Loucy (cell line): ENCODE measurements around the gene F2RL3.
A peak's percentile ranks its signal among the peaks of the same experiment; 100 is the strongest.

Experiments
- H2AFZ ChIP-seq: fragments of 200-600 bp; sonication (generic); 2 replicates; pipeline ENCODE4 v1.6.0; 2016; ENCODE audit warnings: antibody characterized with exemption, mild to moderate bottlenecking, low read length, moderate library complexity
- H3F3A ChIP-seq: fragments of 200-600 bp; 2 replicates; pipeline ENCODE4 v1.6.0; 2016; ENCODE audit warnings: antibody characterized with exemption, low read depth, mild to moderate bottlenecking
- H3K27me3 ChIP-seq: fragments of 200-600 bp; sonication (generic); 2 replicates; pipeline ENCODE4 v1.6.1; 2014; ENCODE audit warnings: low read length, mild to moderate bottlenecking; ENCODE audit not compliant: insufficient read depth, poor library complexity, severe bottlenecking
- H3K36me3 ChIP-seq: fragments of 200-600 bp; sonication (generic); 2 replicates; pipeline ENCODE4 v1.6.1; 2016; ENCODE audit warnings: low read length; ENCODE audit not compliant: insufficient read depth
- H3K4me1 ChIP-seq: fragments of 200-600 bp; sonication (generic); 2 replicates; pipeline ENCODE4 v1.5.1; 2014; ENCODE audit warnings: low read length, mild to moderate bottlenecking; ENCODE audit not compliant: insufficient read depth, poor library complexity, severe bottlenecking
- H3K4me2 ChIP-seq: fragments of 200-600 bp; sonication (generic); 2 replicates; pipeline ENCODE4 v1.6.0; 2014; ENCODE audit warnings: antibody characterized with exemption, low read length, low read depth, mild to moderate bottlenecking; ENCODE audit not compliant: poor library complexity, severe bottlenecking
- H3K4me3 ChIP-seq: fragments of 200-600 bp; sonication (generic); 2 replicates; pipeline ENCODE4 v1.5.1; 2014; ENCODE audit warnings: low read length, mild to moderate bottlenecking, mixed read lengths; ENCODE audit not compliant: poor library complexity, severe bottlenecking
- H3K79me2 ChIP-seq: fragments of 200-600 bp; sonication (generic); 2 replicates; pipeline ENCODE4 v1.6.1; 2014; ENCODE audit warnings: low read length; ENCODE audit not compliant: insufficient read depth
- H3K9ac ChIP-seq: fragments of 200-600 bp; sonication (generic); 2 replicates; pipeline ENCODE4 v1.6.0; 2014; ENCODE audit warnings: mild to moderate bottlenecking, low read depth, low read length, moderate library complexity; ENCODE audit not compliant: poor library complexity, severe bottlenecking
- H3K9me2 ChIP-seq: fragments of 200-600 bp; sonication (generic); replicated peaks from 2 replicates; pipeline ENCODE4 v1.6.1; 2016; ENCODE audit warnings: low read depth, low read length, mixed read lengths
- H3K9me3 ChIP-seq: fragments of 200-600 bp; sonication (generic); 2 replicates; pipeline ENCODE4 v1.6.1; 2014; ENCODE audit warnings: mild to moderate bottlenecking, antibody characterized with exemption, low read length, low read depth; ENCODE audit not compliant: insufficient read depth
- H4K20me1 ChIP-seq: fragments of 200-600 bp; sonication (generic); 2 replicates; pipeline ENCODE4 v1.6.0; 2014; ENCODE audit warnings: antibody characterized with exemption, low read length, mild to moderate bottlenecking; ENCODE audit not compliant: insufficient read depth, poor library complexity, severe bottlenecking
- CTCF ChIP-seq: fragments of 200-600 bp; sonication (generic); conservative IDR thresholded peaks from 2 replicates; pipeline ENCODE4 v1.5.1; 2014; ENCODE audit warnings: mild to moderate bottlenecking, antibody characterized with exemption, low read length
- EZH2phosphoT487 ChIP-seq: fragments of 200-600 bp; IDR thresholded peaks from 2 replicates; pipeline ENCODE4 v1.6.1; 2018; ENCODE audit warnings: antibody characterized with exemption, mild to moderate bottlenecking, moderate library complexity, borderline replicate concordance

F2RL3 gene

DNA sequence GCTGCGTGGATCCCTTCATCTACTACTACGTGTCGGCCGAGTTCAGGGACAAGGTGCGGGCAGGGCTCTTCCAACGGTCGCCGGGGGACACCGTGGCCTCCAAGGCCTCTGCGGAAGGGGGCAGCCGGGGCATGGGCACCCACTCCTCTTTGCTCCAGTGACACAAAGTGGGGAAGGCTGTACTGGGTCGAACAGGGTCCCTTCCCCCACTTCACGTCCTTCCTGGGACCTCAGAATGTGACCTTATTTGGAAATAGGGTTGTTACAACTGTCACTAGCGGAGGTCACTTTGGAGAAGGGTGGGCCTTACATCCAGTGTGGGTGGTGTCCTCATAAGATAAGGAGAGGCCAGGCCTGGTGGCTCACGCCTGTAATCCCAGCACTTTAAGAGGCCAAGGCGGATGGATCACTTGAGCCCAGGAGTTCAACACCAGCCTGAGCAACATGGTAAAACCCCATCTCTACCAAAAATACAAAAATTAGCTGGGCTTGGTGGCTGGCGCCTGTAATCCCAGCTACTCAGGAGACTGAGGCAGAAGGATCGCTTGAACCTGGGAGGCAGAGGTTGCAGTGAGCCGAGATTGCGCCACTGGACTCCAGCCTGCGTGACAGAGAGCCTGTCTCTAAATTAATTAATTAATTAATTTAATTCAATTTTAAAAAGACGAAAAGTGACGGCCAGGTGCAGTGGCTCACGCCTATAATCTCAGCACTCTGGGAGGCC is 1.8 kb downstream of the F2RL3 start:
- Histone ChIP-seq H3K9me2 (no peaks in the 10 kb centered on the region), H3K27me3 (no peaks in the 10 kb centered on the region), H3K9me3 (no peaks in the 10 kb centered on the region), H3K36me3 (no peaks in the 10 kb centered on the region), H3K4me3 (peak overlapping the region; percentile 53), H3K4me1 (peaks cover 66% of the 10 kb centered on the region), H3K9ac (no peak overlapping the region), H3F3A (no peaks in the 10 kb centered on the region), H2AFZ (no peak overlapping the region), H4K20me1 (no peaks in the 10 kb centered on the region), H3K4me2 (peak overlapping the region; percentile 78), H3K79me2 (peaks cover 22% of the 10 kb centered on the region; the same call in 1 of the 2 replicates)
- no peak for TF ChIP-seq EZH2phosphoT487
- no peak for TF ChIP-seq CTCF

GRCh38 chr19:16891696-16892382 is 3.0 kb downstream of the F2RL3 start:
- Histone ChIP-seq H3K36me3 (no peaks in the 10 kb centered on the region), H2AFZ (no peak overlapping the region), H3K9ac (peak overlapping the region; percentile 61), H3K27me3 (no peaks in the 10 kb centered on the region), H3K4me2 (peak overlapping the region; percentile 56), H3K9me2 (no peaks in the 10 kb centered on the region), H3K79me2 (peaks cover 22% of the 10 kb centered on the region; the same call in 1 of the 2 replicates), H3F3A (no peaks in the 10 kb centered on the region), H4K20me1 (no peaks in the 10 kb centered on the region), H3K4me1 (peaks cover 66% of the 10 kb centered on the region), H3K9me3 (no peaks in the 10 kb centered on the region), H3K4me3 (peak overlapping the region; percentile 20)
- no peak for TF ChIP-seq EZH2phosphoT487

- Histone ChIP-seq H3K9ac (peak overlapping the region; percentile 61), H3K9me3 (no peaks in the 10 kb centered on the region), H3K27me3 (no peaks in the 10 kb centered on the region), H3K36me3 (no peaks in the 10 kb centered on the region), H2AFZ (no peak overlapping the region), H4K20me1 (no peaks in the 10 kb centered on the region), H3K4me1 (peaks cover 61% of the 10 kb centered on the region), H3K9me2 (no peaks in the 10 kb centered on the region), H3K79me2 (peaks cover 22% of the 10 kb centered on the region; the same call in 1 of the 2 replicates), H3K4me3 (peak overlapping the region; percentile 20), H3K4me2 (peak overlapping the region; percentile 56), H3F3A (no peaks in the 10 kb centered on the region)
- no peak for TF ChIP-seq CTCF
- TF ChIP-seq EZH2phosphoT487 = no peak
These were observed 3.6 kb downstream of the F2RL3 start for GRCh38 chr19:16892436-16892835.
